ENCODE results near the gene LYPD8. TPM values are rescaled to one million over a fixed set of nuclear protein-coding genes. Genes with fewer than 3 reads are reported as not detected.

Gene LYPD8
- total RNA-seq, 3 donors from 2014 or later: 1.6 TPM; not detected in 2

DNA sequence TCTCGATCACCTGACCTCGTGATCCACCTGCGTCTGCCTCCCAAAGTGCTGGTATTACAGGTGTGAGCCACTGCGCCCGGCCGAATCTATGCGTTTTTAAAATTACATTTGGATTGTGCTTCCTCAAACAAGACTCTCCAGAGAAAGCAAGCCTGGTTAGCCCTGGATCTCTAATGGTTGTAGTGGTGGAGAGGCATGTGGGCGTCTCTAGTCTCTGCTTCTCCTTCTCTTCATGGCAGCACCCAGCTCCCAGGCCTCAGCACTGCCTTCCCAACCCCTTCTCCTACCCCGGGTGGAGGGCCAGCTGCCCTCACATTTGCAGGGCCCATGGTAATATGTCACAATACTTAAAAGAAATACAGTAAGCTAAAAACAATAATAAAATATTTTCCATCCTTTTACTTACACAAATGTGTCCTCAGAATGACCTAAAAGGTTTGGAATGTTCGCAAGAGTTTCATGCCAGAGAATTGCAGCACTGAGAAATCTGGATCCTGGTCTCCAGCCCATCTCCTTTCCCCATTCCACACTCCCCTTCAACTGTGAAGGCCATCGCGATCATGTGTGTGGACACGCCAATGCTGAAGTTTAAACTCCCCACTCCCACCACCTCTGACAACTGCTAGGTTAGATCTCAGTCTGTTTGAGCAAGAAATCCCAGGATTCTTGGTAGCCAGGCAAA is 60.0 kb downstream of the LYPD8 start:
- H3K27me3 ChIP-seq: no peaks in the 10 kb centered on the region
- no peaks in the 10 kb centered on the region for H3K4me1 ChIP-seq
- intact Hi-C loops (cut with DNase I; ENCODE audit: low total_unique reads): no loop called here
- no peak overlapping the region for H3K27ac ChIP-seq
- DNase-seq (ENCODE audit: low spot score in 2 of 2): no peak
- H3K4me3 ChIP-seq: no peak overlapping the region
- no peaks in the 10 kb centered on the region for H3K36me3 ChIP-seq
- H3K9me3 ChIP-seq: peaks cover 8% of the 10 kb centered on the region in 2 donors
- TF ChIP-seq POLR2AphosphoS5 (IDR thresholded peaks at IDR 0.05): no peak
- TF ChIP-seq POLR2A (IDR thresholded peaks at IDR 0.05): no peak
- TF ChIP-seq, protein P1, sequence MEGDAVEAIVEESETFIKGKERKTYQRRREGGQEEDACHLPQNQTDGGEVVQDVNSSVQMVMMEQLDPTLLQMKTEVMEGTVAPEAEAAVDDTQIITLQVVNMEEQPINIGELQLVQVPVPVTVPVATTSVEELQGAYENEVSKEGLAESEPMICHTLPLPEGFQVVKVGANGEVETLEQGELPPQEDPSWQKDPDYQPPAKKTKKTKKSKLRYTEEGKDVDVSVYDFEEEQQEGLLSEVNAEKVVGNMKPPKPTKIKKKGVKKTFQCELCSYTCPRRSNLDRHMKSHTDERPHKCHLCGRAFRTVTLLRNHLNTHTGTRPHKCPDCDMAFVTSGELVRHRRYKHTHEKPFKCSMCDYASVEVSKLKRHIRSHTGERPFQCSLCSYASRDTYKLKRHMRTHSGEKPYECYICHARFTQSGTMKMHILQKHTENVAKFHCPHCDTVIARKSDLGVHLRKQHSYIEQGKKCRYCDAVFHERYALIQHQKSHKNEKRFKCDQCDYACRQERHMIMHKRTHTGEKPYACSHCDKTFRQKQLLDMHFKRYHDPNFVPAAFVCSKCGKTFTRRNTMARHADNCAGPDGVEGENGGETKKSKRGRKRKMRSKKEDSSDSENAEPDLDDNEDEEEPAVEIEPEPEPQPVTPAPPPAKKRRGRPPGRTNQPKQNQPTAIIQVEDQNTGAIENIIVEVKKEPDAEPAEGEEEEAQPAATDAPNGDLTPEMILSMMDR (IDR thresholded peaks at IDR 0.05): no peak

DNA sequence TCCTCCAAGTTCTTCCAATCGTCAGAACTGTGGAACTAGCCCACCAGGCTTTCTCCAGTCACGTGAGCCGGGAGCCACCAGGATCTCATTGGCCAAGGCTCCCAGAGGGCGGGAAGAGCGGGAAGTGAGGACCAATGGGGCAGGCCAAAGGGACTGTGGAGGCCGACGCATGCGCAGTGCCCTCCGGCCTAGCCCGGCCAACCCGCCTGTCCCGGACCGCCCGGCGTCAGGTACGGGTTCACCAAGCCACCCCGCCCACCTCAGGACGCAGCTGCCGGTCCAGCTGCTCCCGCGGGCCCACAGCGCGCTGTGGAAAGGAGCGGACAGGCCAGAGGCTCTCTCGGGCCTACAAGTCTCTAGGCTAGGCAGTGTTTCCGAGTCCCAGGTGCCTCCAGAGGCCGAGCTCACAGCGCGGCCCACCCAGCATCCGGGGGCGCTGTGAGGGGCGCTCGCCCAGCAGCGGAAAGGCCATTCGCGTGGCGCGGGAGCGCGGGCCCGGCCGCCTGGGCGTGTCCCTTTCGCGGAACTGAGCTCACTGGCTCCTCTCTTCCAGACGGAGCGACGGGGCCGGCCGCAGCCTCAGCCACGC is 63.9 kb downstream of the LYPD8 start:
- DNase-seq (ENCODE audit: low spot score in 2 of 2): no peak
- TF ChIP-seq, protein P1 (IDR thresholded peaks at IDR 0.05): no peak
- TF ChIP-seq POLR2A (IDR thresholded peaks at IDR 0.05) (no peak), POLR2AphosphoS5 (IDR thresholded peaks at IDR 0.05) (no peak)
- Histone ChIP-seq H3K4me3 (no peak overlapping the region), H3K27ac (no peak overlapping the region), H3K27me3 (no peaks in the 10 kb centered on the region), H3K36me3 (no peaks in the 10 kb centered on the region), H3K9me3 (peaks cover 8 to 15% of the 10 kb centered on the region in 2 donors), H3K4me1 (no peaks in the 10 kb centered on the region)
- intact Hi-C loops (cut with DNase I; ENCODE audit: low total_unique reads): no loop called here

Other genes starting within 250 kb of the LYPD8 start
- not detected for gene OR2G6, start 247.7 kb downstream of the LYPD8 start, total RNA-seq
- not detected for gene OR2T29, start 193.0 kb downstream of the LYPD8 start, total RNA-seq
- gene OR2T34, start 181.0 kb downstream of the LYPD8 start, total RNA-seq: not detected
- gene OR2T10, start 158.1 kb downstream of the LYPD8 start, total RNA-seq: not detected
- gene OR2T11, start 120.7 kb downstream of the LYPD8 start, total RNA-seq: not detected
- gene OR2T35, start 110.5 kb downstream of the LYPD8 start, total RNA-seq: not detected
- gene OR2T27, start 100.2 kb downstream of the LYPD8 start, total RNA-seq: not detected
- not detected for gene OR14I1, start 53.0 kb downstream of the LYPD8 start, total RNA-seq
- gene SH3BP5L, start 70.2 kb upstream of the LYPD8 start, total RNA-seq: 10 to 100 TPM; 11.5 to 18.9 (median 13.4) TPM
- gene ZNF672, start 82.5 kb upstream of the LYPD8 start, total RNA-seq: 10 to 100 TPM; 23.2 to 31.6 (median 27.2) TPM
- gene ZNF692, start 103.3 kb upstream of the LYPD8 start, total RNA-seq: 10 to 100 TPM; 11.5 to 84.3 (median 77.7) TPM
- gene PGBD2, start 150.5 kb upstream of the LYPD8 start, total RNA-seq: 10 to 100 TPM in 2 of 3 donors, 1 to 10 TPM in 1; 2.9 to 16.8 (median 11.1) TPM